HL-60 (cell line): ENCODE results near the gene PDGFC.

Experiments
- DNase-seq, 2 experiments: peaks; one replicate each; pipeline ENCODE4 v3.0.0-alpha.2; 2010 to 2020; ENCODE audit warnings: low read depth in 1 of 2, low spot score in 1 of 2
- H3K27ac ChIP-seq: fragments of 250-450 bp; sonication (Bioruptor Pico); replicated peaks from 2 replicates; pipeline ENCODE4 v1.5.1; 2020; ENCODE audit warnings: mild to moderate bottlenecking, moderate library complexity
- H3K27me3 ChIP-seq: fragments of 250-450 bp; sonication (Bioruptor Pico); 2 replicates; pipeline ENCODE4 v1.5.1; 2021; ENCODE audit warnings: mild to moderate bottlenecking, moderate library complexity; ENCODE audit not compliant: insufficient read depth, poor library complexity, severe bottlenecking
- H3K4me3 ChIP-seq: replicated peaks from 2 replicates; pipeline ENCODE4 v1.5.1; 2011; ENCODE audit warnings: mild to moderate bottlenecking, control low read depth, low read length; ENCODE audit not compliant: insufficient read depth
- CTCF ChIP-seq: IDR thresholded peaks from one replicate; pipeline ENCODE4 v1.5.1; 2011; ENCODE audit warnings: low read length, control low read depth, inconsistent platforms; ENCODE audit not compliant: insufficient read depth
- GABPA ChIP-seq: IDR thresholded peaks from 2 replicates; pipeline ENCODE4 v1.6.1; 2012; ENCODE audit warnings: low read depth
- POLR2AphosphoS5 ChIP-seq: IDR thresholded peaks from 2 replicates; pipeline ENCODE4 v1.6.1; 2012; ENCODE audit warnings: low read depth
- SPI1 ChIP-seq: IDR thresholded peaks from 2 replicates; pipeline ENCODE4 v1.6.1; 2012; ENCODE audit warnings: low read depth, mild to moderate bottlenecking, borderline replicate concordance
- TF ChIP-seq, protein P1 (sequence below): IDR thresholded peaks from 2 replicates; pipeline ENCODE4 v1.6.1; 2012; ENCODE audit warnings: low read depth; ENCODE audit not compliant: insufficient replicate concordance

PDGFC gene

DNA sequence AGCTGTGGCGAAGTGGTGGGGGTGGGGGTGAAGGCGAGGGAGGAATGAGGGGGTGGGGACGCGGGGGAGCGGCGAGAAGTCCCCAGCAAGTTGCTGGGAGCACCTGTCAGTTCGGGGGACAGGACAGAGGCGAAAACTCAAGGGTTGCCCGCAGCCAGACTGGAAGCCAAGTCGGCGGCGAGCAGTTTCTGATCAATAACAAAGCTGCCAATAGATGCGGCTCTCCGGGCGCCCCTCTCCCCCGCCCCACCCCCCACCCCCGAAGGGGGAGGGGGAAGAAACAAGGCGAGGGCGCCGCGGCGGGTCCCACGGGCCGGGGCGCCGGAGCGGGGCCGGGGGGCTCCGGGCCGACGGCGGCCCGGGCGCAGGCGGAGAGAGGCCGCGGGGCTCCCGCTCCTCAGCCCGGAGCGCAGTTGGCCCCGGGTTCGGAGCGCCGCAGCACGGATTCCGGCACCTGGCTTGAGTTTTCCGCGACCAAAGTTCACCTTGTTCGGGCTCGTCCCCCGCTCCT lies 379 bp downstream of the PDGFC start:
- Histone ChIP-seq H3K27ac (no peak overlapping the region), H3K4me3 (peak overlapping the region; percentile 52), H3K27me3 (peaks cover 2% of the 10 kb centered on the region)
- TF ChIP-seq CTCF, result no peak
- no peak for DNase-seq

DNA sequence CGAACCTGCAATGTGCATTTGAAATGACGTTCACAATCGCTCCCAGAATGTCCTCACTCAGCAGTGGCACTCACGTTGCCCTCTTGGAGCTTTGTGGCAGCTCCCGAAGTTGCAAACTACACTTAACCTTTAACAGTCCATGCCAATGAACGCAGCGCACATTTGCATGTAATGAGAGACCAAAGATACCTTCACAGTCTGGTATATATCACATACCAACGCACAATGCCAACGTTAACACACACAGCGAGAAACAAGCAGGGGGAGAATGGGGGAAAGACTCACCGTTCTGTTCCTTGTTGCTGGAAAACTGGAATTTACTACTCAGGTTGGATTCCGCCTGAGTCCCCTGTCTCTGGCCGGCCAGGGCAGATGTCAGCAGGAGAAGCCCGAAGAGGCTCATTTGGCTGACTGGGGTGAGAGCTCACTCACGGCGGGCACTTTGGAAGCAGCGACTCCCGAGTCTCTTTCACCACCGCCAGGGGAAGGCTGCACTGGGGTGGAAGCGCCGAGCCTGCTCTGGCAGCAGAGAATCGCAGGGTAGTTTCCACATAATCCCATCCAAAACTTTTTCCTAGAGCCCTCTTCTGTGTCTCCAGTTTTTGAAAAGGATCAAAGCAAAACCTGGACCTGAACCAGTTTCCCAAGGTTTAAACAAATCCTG lies 966 bp downstream of the PDGFC start:
- H3K27me3 ChIP-seq, result peaks cover 2% of the 10 kb centered on the region
- peak overlapping the region; percentile 52 for H3K4me3 ChIP-seq
- TF ChIP-seq CTCF, result no peak
- no peak for TF ChIP-seq POLR2AphosphoS5
- no peak for TF ChIP-seq SPI1
- TF ChIP-seq, protein P1, sequence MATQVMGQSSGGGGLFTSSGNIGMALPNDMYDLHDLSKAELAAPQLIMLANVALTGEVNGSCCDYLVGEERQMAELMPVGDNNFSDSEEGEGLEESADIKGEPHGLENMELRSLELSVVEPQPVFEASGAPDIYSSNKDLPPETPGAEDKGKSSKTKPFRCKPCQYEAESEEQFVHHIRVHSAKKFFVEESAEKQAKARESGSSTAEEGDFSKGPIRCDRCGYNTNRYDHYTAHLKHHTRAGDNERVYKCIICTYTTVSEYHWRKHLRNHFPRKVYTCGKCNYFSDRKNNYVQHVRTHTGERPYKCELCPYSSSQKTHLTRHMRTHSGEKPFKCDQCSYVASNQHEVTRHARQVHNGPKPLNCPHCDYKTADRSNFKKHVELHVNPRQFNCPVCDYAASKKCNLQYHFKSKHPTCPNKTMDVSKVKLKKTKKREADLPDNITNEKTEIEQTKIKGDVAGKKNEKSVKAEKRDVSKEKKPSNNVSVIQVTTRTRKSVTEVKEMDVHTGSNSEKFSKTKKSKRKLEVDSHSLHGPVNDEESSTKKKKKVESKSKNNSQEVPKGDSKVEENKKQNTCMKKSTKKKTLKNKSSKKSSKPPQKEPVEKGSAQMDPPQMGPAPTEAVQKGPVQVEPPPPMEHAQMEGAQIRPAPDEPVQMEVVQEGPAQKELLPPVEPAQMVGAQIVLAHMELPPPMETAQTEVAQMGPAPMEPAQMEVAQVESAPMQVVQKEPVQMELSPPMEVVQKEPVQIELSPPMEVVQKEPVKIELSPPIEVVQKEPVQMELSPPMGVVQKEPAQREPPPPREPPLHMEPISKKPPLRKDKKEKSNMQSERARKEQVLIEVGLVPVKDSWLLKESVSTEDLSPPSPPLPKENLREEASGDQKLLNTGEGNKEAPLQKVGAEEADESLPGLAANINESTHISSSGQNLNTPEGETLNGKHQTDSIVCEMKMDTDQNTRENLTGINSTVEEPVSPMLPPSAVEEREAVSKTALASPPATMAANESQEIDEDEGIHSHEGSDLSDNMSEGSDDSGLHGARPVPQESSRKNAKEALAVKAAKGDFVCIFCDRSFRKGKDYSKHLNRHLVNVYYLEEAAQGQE, result no peak
- no peak for TF ChIP-seq GABPA
- DNase-seq, result peak in 1 of 2 experiments; percentile 48
- no peak overlapping the region for H3K27ac ChIP-seq

GRCh38 chr4:156969911-156970310 lies 1.7 kb downstream of the PDGFC start:
- TF ChIP-seq, protein P1, result no peak
- TF ChIP-seq POLR2AphosphoS5, result no peak
- no peak for TF ChIP-seq CTCF
- no peak for TF ChIP-seq SPI1
- no peak for TF ChIP-seq GABPA
- no peak overlapping the region for H3K27ac ChIP-seq
- DNase-seq, result no peak
- peaks cover 2% of the 10 kb centered on the region for H3K27me3 ChIP-seq
- no peak overlapping the region for H3K4me3 ChIP-seq

- DNase-seq, result no peak
- Histone ChIP-seq H3K27ac (no peak overlapping the region), H3K4me3 (no peak overlapping the region), H3K27me3 (peaks cover 2% of the 10 kb centered on the region)
- TF ChIP-seq POLR2AphosphoS5, result no peak
- TF ChIP-seq, protein P1, result no peak
- no peak for TF ChIP-seq SPI1
- no peak for TF ChIP-seq GABPA
- TF ChIP-seq CTCF, result no peak
Measured at GRCh38 chr4:156969101-156969500, 2.5 kb downstream of the PDGFC start.
